Measurements from ENCODE around the gene ARHGAP45.

ARHGAP45 gene

GRCh38 chr19:1040476-1041271, 26.3 kb upstream of the ARHGAP45 start:
- peak; percentile 91 to 93 (median 91) for DNase-seq

- DNase-seq: no peak
Observed at GRCh38 chr19:1041272-1041834, 25.6 kb upstream of the ARHGAP45 start.

- DNase-seq: no peak
Observed at GRCh38 chr19:1041835-1042685, 24.9 kb upstream of the ARHGAP45 start.

GRCh38 chr19:1042689-1043511, 24.1 kb upstream of the ARHGAP45 start:
- no peak for DNase-seq

- DNase-seq: peak; percentile 42 to 67 (median 63)
Observed at GRCh38 chr19:1045247-1045603, 21.7 kb upstream of the ARHGAP45 start.

- DNase-seq: no peak
Observed at GRCh38 chr19:1046117-1046626, 20.8 kb upstream of the ARHGAP45 start.

GRCh38 chr19:1046836-1047695, 19.9 kb upstream of the ARHGAP45 start:
- no peak for DNase-seq

- no peak for DNase-seq
Observed at GRCh38 chr19:1047696-1048147, 19.2 kb upstream of the ARHGAP45 start.

- no peak for DNase-seq
Observed at GRCh38 chr19:1049106-1049505, 17.9 kb upstream of the ARHGAP45 start.

GRCh38 chr19:1049800-1050199, 17.2 kb upstream of the ARHGAP45 start:
- DNase-seq: no peak

- DNase-seq: no peak
Observed at GRCh38 chr19:1050989-1051788, 15.8 kb upstream of the ARHGAP45 start.

- no peak for DNase-seq
Observed at GRCh38 chr19:1051791-1052190, 15.2 kb upstream of the ARHGAP45 start.

GRCh38 chr19:1052349-1052975, 14.5 kb upstream of the ARHGAP45 start:
- DNase-seq: no peak

- no peak for DNase-seq
Observed at GRCh38 chr19:1053176-1054101, 13.5 kb upstream of the ARHGAP45 start.

- DNase-seq: no peak
Observed at GRCh38 chr19:1054102-1055027, 12.6 kb upstream of the ARHGAP45 start.

GRCh38 chr19:1055028-1055425, 11.9 kb upstream of the ARHGAP45 start:
- no peak for DNase-seq

GRCh38 chr19:1055886-1056620, 10.9 kb upstream of the ARHGAP45 start:
- no peak for DNase-seq
